Fibroblast of skin of right biceps (primary cell): Measurements from ENCODE around the gene SPTBN1.
A peak's percentile ranks its signal among the peaks of the same experiment; 100 is the strongest.
"Not testable (repeated sequence)": the region's sequence is repeated elsewhere in the genome, so short reads cannot be mapped to it uniquely, and the experiment has no call there.

Experiments
- DNase-seq: peaks from one replicate; pipeline ENCODE4 v3.0.0-alpha.2; 2013

Gene SPTBN1

GRCh38 chr2:54471221-54471711 is 15.1 kb downstream of the SPTBN1 start:
- peak; percentile 96 for DNase-seq

- peak; percentile 37 for DNase-seq
Measured at GRCh38 chr2:54473851-54474250, 17.7 kb downstream of the SPTBN1 start.

GRCh38 chr2:54475285-54475684 is 19.2 kb downstream of the SPTBN1 start:
- DNase-seq = no peak

- no peak for DNase-seq
Measured at GRCh38 chr2:54475919-54476318, 19.8 kb downstream of the SPTBN1 start.

GRCh38 chr2:54476852-54477251 is 20.7 kb downstream of the SPTBN1 start:
- DNase-seq = no peak

- no peak for DNase-seq
Measured at GRCh38 chr2:54477896-54478295, 21.8 kb downstream of the SPTBN1 start.

GRCh38 chr2:54478899-54479298 is 22.8 kb downstream of the SPTBN1 start:
- no peak for DNase-seq

GRCh38 chr2:54479424-54479823 is 23.3 kb downstream of the SPTBN1 start:
- no peak for DNase-seq

GRCh38 chr2:54480025-54480424 is 23.9 kb downstream of the SPTBN1 start:
- no peak for DNase-seq

- no peak for DNase-seq
Measured at GRCh38 chr2:54481686-54482085, 25.6 kb downstream of the SPTBN1 start.

GRCh38 chr2:54482715-54483114 is 26.6 kb downstream of the SPTBN1 start:
- peak; percentile 89 for DNase-seq

GRCh38 chr2:54483426-54483825 is 27.3 kb downstream of the SPTBN1 start:
- peak; percentile 68 for DNase-seq

GRCh38 chr2:54485756-54486155 is 29.6 kb downstream of the SPTBN1 start:
- DNase-seq = not testable (repeated sequence)

GRCh38 chr2:54486766-54487165 is 30.6 kb downstream of the SPTBN1 start:
- DNase-seq = no peak

- DNase-seq = no peak
Measured at GRCh38 chr2:54490863-54491262, 34.7 kb downstream of the SPTBN1 start.

- DNase-seq = no peak
Measured at GRCh38 chr2:54492335-54492734, 36.2 kb downstream of the SPTBN1 start.

GRCh38 chr2:54494087-54494486 is 38.0 kb downstream of the SPTBN1 start:
- no peak for DNase-seq

- no peak for DNase-seq
Measured at GRCh38 chr2:54496920-54497319, 40.8 kb downstream of the SPTBN1 start.

- DNase-seq = peak; percentile 58
Measured at GRCh38 chr2:54497763-54498680, 41.9 kb downstream of the SPTBN1 start.

GRCh38 chr2:54499661-54500060 is 43.5 kb downstream of the SPTBN1 start:
- no peak for DNase-seq

- no peak for DNase-seq
Measured at GRCh38 chr2:54500404-54501205, 44.5 kb downstream of the SPTBN1 start.

- DNase-seq = no peak
Measured at GRCh38 chr2:54502731-54503130, 46.6 kb downstream of the SPTBN1 start.

GRCh38 chr2:54503192-54503591 is 47.1 kb downstream of the SPTBN1 start:
- DNase-seq = peak; percentile 40

GRCh38 chr2:54503828-54504227 is 47.7 kb downstream of the SPTBN1 start:
- no peak for DNase-seq
